ENCODE results near the gene SCARB1. TPM values are rescaled to one million over a fixed set of nuclear protein-coding genes. Genes with fewer than 3 reads are reported as not detected.
A peak's percentile ranks its signal among the peaks of the same experiment; 100 is the strongest.

SCARB1 gene
- total and polyA plus RNA-seq, 2 experiments from 2014 or later = 31.0 to 62.5 TPM

GRCh38 chr12:124875803-124876132 is 12.1 kb upstream of the SCARB1 start (continued):
- TF ChIP-seq, protein P1, sequence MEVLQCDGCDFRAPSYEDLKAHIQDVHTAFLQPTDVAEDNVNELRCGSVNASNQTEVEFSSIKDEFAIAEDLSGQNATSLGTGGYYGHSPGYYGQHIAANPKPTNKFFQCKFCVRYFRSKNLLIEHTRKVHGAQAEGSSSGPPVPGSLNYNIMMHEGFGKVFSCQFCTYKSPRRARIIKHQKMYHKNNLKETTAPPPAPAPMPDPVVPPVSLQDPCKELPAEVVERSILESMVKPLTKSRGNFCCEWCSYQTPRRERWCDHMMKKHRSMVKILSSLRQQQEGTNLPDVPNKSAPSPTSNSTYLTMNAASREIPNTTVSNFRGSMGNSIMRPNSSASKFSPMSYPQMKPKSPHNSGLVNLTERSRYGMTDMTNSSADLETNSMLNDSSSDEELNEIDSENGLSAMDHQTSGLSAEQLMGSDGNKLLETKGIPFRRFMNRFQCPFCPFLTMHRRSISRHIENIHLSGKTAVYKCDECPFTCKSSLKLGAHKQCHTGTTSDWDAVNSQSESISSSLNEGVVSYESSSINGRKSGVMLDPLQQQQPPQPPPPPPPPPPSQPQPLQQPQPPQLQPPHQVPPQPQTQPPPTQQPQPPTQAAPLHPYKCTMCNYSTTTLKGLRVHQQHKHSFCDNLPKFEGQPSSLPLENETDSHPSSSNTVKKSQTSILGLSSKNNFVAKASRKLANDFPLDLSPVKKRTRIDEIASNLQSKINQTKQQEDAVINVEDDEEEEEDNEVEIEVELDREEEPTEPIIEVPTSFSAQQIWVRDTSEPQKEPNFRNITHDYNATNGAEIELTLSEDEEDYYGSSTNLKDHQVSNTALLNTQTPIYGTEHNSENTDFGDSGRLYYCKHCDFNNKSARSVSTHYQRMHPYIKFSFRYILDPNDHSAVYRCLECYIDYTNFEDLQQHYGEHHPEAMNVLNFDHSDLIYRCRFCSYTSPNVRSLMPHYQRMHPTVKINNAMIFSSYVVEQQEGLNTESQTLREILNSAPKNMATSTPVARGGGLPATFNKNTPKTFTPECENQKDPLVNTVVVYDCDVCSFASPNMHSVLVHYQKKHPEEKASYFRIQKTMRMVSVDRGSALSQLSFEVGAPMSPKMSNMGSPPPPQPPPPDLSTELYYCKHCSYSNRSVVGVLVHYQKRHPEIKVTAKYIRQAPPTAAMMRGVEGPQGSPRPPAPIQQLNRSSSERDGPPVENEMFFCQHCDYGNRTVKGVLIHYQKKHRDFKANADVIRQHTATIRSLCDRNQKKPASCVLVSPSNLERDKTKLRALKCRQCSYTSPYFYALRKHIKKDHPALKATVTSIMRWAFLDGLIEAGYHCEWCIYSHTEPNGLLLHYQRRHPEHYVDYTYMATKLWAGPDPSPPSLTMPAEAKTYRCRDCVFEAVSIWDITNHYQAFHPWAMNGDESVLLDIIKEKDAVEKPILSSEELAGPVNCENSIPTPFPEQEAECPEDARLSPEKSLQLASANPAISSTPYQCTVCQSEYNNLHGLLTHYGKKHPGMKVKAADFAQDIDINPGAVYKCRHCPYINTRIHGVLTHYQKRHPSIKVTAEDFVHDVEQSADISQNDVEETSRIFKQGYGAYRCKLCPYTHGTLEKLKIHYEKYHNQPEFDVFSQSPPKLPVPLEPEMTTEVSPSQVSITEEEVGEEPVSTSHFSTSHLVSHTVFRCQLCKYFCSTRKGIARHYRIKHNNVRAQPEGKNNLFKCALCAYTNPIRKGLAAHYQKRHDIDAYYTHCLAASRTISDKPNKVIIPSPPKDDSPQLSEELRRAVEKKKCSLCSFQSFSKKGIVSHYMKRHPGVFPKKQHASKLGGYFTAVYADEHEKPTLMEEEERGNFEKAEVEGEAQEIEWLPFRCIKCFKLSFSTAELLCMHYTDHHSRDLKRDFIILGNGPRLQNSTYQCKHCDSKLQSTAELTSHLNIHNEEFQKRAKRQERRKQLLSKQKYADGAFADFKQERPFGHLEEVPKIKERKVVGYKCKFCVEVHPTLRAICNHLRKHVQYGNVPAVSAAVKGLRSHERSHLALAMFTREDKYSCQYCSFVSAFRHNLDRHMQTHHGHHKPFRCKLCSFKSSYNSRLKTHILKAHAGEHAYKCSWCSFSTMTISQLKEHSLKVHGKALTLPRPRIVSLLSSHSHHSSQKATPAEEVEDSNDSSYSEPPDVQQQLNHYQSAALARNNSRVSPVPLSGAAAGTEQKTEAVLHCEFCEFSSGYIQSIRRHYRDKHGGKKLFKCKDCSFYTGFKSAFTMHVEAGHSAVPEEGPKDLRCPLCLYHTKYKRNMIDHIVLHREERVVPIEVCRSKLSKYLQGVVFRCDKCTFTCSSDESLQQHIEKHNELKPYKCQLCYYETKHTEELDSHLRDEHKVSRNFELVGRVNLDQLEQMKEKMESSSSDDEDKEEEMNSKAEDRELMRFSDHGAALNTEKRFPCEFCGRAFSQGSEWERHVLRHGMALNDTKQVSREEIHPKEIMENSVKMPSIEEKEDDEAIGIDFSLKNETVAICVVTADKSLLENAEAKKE (CRISPR knock-in tag; IDR thresholded peaks at IDR 0.05) = no peak
- TF ChIP-seq NANOG (IDR thresholded peaks at IDR 0.05; ENCODE audit: borderline replicate concordance) (no peak), EZH2 (IDR thresholded peaks at IDR 0.05; ENCODE audit: low read depth, unreplicated experiment) (no peak), CTCF (conservative IDR thresholded peaks at IDR 0.05; ENCODE audit: low read depth in 2 of 2) (no peak)

GRCh38 chr12:124874988-124875802 is 11.5 kb upstream of the SCARB1 start:
- no peaks in the 10 kb centered on the region for H3K36me3 Mint-ChIP-seq (ENCODE audit: low read depth)
- H4K20me1 ChIP-seq (replicated peaks; ENCODE audit: insufficient read depth) = no peaks in the 10 kb centered on the region
- H3K9me2 ChIP-seq (ENCODE audit: insufficient read depth) = no peaks in the 10 kb centered on the region
- DNase-seq (ENCODE audit: low spot score) = no peak
- no peak overlapping the region for H3K4me3 Mint-ChIP-seq
- H3K79me2 ChIP-seq (replicated peaks; ENCODE audit: insufficient read depth) = no peaks in the 10 kb centered on the region
- no peak overlapping the region for H3K4me3 ChIP-seq
- no peaks in the 10 kb centered on the region for H3K27me3 ChIP-seq (ENCODE audit: insufficient read depth)
- no peak overlapping the region for H3K27ac Mint-ChIP-seq
- peaks cover 5% of the 10 kb centered on the region for H3K4me1 Mint-ChIP-seq
- H3F3A ChIP-seq (replicated peaks; ENCODE audit: low read depth) = no peaks in the 10 kb centered on the region
- H3K27me3 Mint-ChIP-seq (ENCODE audit: insufficient read depth, low read depth, poor library complexity) = no peaks in the 10 kb centered on the region
- no peak overlapping the region for H3K4me2 ChIP-seq
- H3K4me1 ChIP-seq (ENCODE audit: insufficient read depth) = no peaks in the 10 kb centered on the region
- TF ChIP-seq CTCF (conservative IDR thresholded peaks at IDR 0.05; ENCODE audit: low read depth in 2 of 2) (no peak), JUNB (IDR thresholded peaks at IDR 0.05; ENCODE audit: unreplicated experiment) (no peak), ZNF331 (CRISPR knock-in tag; IDR thresholded peaks at IDR 0.05; ENCODE audit: low read depth) (no peak), EZH2 (IDR thresholded peaks at IDR 0.05; ENCODE audit: low read depth, unreplicated experiment) (no peak), POLR2AphosphoS5 (IDR thresholded peaks at IDR 0.05; ENCODE audit: low read depth) (no peak), STAT1 (IDR thresholded peaks at IDR 0.05; ENCODE audit: unreplicated experiment) (no peak), NANOG (IDR thresholded peaks at IDR 0.05; ENCODE audit: borderline replicate concordance) (no peak)
- TF ChIP-seq, protein P2, sequence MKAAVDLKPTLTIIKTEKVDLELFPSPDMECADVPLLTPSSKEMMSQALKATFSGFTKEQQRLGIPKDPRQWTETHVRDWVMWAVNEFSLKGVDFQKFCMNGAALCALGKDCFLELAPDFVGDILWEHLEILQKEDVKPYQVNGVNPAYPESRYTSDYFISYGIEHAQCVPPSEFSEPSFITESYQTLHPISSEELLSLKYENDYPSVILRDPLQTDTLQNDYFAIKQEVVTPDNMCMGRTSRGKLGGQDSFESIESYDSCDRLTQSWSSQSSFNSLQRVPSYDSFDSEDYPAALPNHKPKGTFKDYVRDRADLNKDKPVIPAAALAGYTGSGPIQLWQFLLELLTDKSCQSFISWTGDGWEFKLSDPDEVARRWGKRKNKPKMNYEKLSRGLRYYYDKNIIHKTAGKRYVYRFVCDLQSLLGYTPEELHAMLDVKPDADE (IDR thresholded peaks at IDR 0.05) = no peak
- no peaks in the 10 kb centered on the region for H3K9me3 Mint-ChIP-seq
- no peaks in the 10 kb centered on the region for H3K36me3 ChIP-seq (ENCODE audit: insufficient read depth)
- peak overlapping the region; percentile 89 for H2AFZ ChIP-seq
- H3K27ac ChIP-seq (ENCODE audit: low read depth) = no peak overlapping the region
- peak; percentile 36 for ATAC-seq

Data from GM23338 (cell line).